Osteocyte (in vitro differentiated cells): ENCODE results near the gene KPNA3. TPM values are rescaled to one million over a fixed set of nuclear protein-coding genes. Genes with fewer than 3 reads are reported as not detected.

Experiments used
- DNase-seq: peaks from one replicate; pipeline ENCODE4 v3.0.0; 2021; ENCODE audit warnings: mixed read lengths; ENCODE audit not compliant: unreplicated experiment; ENCODE audit errors: extremely low spot score
- H3K27ac Mint-ChIP-seq: one replicate; pipeline ENCODE4 v1.8.0; 2021; ENCODE audit warnings: mild to moderate bottlenecking, mixed read lengths; ENCODE audit not compliant: unreplicated experiment
- H3K27me3 Mint-ChIP-seq: one replicate; pipeline ENCODE4 v1.8.0; 2021; ENCODE audit warnings: mixed read lengths; ENCODE audit not compliant: unreplicated experiment
- H3K36me3 Mint-ChIP-seq: one replicate; pipeline ENCODE4 v1.8.0; 2021; ENCODE audit warnings: mixed read lengths; ENCODE audit not compliant: unreplicated experiment
- H3K4me1 Mint-ChIP-seq: one replicate; pipeline ENCODE4 v1.8.0; 2021; ENCODE audit warnings: mixed read lengths; ENCODE audit not compliant: unreplicated experiment
- H3K4me3 Mint-ChIP-seq: one replicate; pipeline ENCODE4 v1.8.0; 2021; ENCODE audit warnings: mild to moderate bottlenecking, moderate library complexity, mixed read lengths; ENCODE audit not compliant: unreplicated experiment
- H3K9me3 Mint-ChIP-seq: one replicate; pipeline ENCODE4 v1.8.0; 2021; ENCODE audit warnings: mixed read lengths; ENCODE audit not compliant: unreplicated experiment
- long read RNA-seq: library from polyadenylated mRNA; unstranded; transcript quantifications from one replicate; pipeline ENCODE4 v2.0.0, GENCODE V29; 2021
- total RNA-seq: library from RNA; stranded (reverse); gene quantifications from 2 replicates; pipeline ENCODE4 v1.2.1, GENCODE V29; 2021
- TF ChIP-seq, protein P1 (sequence below): fragments of 200-600 bp; sonication (generic); IDR thresholded peaks from 2 replicates; pipeline ENCODE4 v1.5.0; 2021; ENCODE audit warnings: antibody characterized with exemption, mild to moderate bottlenecking, moderate library complexity

Gene KPNA3, protein sequence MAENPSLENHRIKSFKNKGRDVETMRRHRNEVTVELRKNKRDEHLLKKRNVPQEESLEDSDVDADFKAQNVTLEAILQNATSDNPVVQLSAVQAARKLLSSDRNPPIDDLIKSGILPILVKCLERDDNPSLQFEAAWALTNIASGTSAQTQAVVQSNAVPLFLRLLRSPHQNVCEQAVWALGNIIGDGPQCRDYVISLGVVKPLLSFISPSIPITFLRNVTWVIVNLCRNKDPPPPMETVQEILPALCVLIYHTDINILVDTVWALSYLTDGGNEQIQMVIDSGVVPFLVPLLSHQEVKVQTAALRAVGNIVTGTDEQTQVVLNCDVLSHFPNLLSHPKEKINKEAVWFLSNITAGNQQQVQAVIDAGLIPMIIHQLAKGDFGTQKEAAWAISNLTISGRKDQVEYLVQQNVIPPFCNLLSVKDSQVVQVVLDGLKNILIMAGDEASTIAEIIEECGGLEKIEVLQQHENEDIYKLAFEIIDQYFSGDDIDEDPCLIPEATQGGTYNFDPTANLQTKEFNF
- 39.9 and 42.6 TPM in 2 replicates for total RNA-seq
- long read RNA-seq, full-length matches to known transcripts = 156 of 179 reads
- long read RNA-seq, partial matches to known transcripts = 21 of 179 reads
- long read RNA-seq, other reads (novel, unspliced or antisense) = 2 of 179 reads

DNA sequence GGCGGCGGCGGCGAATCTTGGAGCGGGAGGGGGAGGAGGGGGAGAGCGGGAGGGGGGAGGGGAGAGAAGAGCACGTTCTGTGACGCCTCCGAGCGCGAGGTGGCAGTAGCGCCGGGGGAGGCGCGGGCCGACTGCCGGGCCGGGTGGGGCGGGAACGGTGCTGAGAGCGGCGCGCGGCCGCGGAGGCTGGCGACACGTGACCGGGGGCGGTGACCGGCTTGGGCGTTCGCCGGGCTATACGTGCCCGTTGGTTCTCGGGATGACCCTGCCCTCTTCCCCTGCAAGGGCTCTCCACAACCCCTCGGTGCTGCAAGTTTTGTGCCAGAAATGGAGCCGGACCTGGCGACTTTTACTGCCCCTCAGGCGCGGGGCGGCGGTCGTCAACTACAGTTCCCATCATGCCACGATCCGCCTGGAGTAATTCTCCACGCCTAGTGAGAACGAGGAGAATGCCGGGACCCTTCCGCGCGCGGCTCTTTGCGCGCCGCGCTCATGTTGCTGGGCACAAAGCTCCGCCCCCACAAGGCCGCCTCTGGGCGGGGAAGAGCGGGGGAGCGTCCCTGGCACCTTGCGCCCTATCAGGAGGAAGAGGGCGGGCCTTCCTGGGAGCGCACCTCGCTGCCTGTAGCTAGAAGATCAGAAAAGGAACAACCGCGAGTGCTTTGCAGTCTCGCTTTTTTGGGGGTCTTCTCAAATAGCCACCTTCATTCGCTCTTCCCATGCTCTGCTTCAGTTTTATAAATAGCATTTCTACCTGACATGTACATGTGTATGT, at the start of gene KPNA3:
Gene KPNA3, minus strand, starts transcription at position 133 of the 775 bp plus-strand sequence. CDS start 176 bp downstream, outside the sequence.
- H3K4me1 Mint-ChIP-seq = peaks cover 34% of the 10 kb centered on the region
- H3K27me3 Mint-ChIP-seq = peaks cover 7% of the 10 kb centered on the region
- H3K27ac Mint-ChIP-seq = peak within 1 kb of the TSS; percentile 98
- DNase-seq = peak; percentile 97
- peak within 1 kb of the TSS; percentile 93 for H3K4me3 Mint-ChIP-seq
- no peaks in the 10 kb centered on the region for H3K9me3 Mint-ChIP-seq
- peaks cover 4% of the 10 kb centered on the region for H3K36me3 Mint-ChIP-seq
- TF ChIP-seq, protein P1, sequence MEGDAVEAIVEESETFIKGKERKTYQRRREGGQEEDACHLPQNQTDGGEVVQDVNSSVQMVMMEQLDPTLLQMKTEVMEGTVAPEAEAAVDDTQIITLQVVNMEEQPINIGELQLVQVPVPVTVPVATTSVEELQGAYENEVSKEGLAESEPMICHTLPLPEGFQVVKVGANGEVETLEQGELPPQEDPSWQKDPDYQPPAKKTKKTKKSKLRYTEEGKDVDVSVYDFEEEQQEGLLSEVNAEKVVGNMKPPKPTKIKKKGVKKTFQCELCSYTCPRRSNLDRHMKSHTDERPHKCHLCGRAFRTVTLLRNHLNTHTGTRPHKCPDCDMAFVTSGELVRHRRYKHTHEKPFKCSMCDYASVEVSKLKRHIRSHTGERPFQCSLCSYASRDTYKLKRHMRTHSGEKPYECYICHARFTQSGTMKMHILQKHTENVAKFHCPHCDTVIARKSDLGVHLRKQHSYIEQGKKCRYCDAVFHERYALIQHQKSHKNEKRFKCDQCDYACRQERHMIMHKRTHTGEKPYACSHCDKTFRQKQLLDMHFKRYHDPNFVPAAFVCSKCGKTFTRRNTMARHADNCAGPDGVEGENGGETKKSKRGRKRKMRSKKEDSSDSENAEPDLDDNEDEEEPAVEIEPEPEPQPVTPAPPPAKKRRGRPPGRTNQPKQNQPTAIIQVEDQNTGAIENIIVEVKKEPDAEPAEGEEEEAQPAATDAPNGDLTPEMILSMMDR = peak; percentile 19

DNA sequence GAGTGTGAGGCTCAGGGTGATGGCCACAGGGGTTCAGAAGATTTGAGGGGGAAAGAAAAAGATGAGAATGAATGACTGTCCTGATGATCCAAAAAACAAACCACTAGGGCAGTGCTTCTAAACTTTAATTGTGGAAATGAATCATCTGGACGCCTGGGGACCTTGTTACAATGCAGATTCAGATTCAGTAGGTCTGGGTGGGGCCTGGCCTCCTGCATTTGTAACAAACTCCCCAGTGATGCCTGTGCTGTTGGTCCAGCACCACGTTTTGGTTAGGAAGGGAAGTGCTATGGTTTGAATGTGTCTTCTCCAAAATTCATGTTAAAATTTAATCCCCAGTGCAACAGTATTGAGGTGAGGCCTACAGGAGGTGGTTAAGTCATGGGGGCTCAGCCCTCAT, 49.5 kb upstream of the KPNA3 start:
- Mint-ChIP-seq H3K4me3 (no peak overlapping the region), H3K4me1 (peaks cover 16% of the 10 kb centered on the region), H3K27ac (no peak overlapping the region), H3K36me3 (no peaks in the 10 kb centered on the region), H3K27me3 (peaks cover 2% of the 10 kb centered on the region), H3K9me3 (no peaks in the 10 kb centered on the region)
- no peak for DNase-seq
- TF ChIP-seq, protein P1 = no peak

DNA sequence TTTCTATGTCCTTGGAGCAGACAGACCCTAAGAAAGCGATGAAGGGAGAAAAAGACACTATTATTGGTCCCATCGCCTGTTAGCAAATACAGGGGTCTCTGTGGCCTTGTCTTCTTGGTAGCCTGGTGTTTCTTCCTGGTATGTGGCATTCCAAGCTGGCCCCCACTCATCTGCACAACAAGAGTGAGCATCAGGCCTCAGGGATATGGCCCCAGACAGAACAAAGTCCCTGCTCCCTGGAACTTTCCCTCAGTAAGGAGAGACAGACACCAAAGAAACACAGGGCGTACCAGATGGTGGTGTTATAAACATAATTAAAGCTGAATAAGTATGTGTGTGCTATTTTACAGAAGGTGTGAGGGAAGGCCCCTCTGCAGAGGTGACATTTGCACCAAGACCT, 48.2 kb upstream of the KPNA3 start:
- TF ChIP-seq, protein P1 = no peak
- peaks cover 2% of the 10 kb centered on the region for H3K27me3 Mint-ChIP-seq
- no peaks in the 10 kb centered on the region for H3K9me3 Mint-ChIP-seq
- H3K27ac Mint-ChIP-seq = no peak overlapping the region
- H3K4me3 Mint-ChIP-seq = no peak overlapping the region
- no peak for DNase-seq
- H3K36me3 Mint-ChIP-seq = no peaks in the 10 kb centered on the region
- peaks cover 25% of the 10 kb centered on the region for H3K4me1 Mint-ChIP-seq

DNA sequence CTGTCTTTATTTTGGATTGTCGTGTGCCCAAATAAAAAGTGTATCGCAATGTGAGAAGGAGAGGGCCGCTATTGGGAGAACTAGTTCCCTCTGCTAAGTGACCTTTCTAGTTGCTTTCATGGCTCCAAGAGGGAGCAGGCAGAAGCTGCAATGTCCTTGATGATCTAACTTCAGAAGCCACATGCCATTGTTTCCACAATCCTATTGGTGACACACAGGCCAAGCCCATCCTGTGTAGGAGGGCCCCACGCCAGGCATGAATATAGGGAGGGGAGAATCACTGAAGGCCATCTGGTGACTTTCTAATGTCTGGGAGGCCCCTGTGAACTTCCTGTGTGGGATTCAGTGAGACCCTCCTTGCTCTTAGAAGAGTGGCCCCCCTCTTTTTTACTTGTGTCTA, 47.8 kb upstream of the KPNA3 start:
- no peaks in the 10 kb centered on the region for H3K36me3 Mint-ChIP-seq
- TF ChIP-seq, protein P1 = no peak
- no peak overlapping the region for H3K4me3 Mint-ChIP-seq
- DNase-seq = no peak
- H3K27ac Mint-ChIP-seq = no peak overlapping the region
- peaks cover 25% of the 10 kb centered on the region for H3K4me1 Mint-ChIP-seq
- no peaks in the 10 kb centered on the region for H3K9me3 Mint-ChIP-seq
- H3K27me3 Mint-ChIP-seq = peaks cover 2% of the 10 kb centered on the region
